Tibial artery (tissue), 4 donors: ENCODE measurements around the gene HNRNPUL1.

Experiments used
- DNase-seq, 2 donors: peaks; one replicate each; pipeline ENCODE4 v3.0.0-alpha.2; 2019
- H3K27ac ChIP-seq, 2 donors: fragments of 200-600 bp; sonication (generic) in 1 of 2; 1 replicate in 1 of 2; 2 replicates in 1 of 2; pipeline ENCODE4 v1.5.1; 2018 to 2019; ENCODE audit warnings: mild to moderate bottlenecking in 1 of 2
- H3K27me3 ChIP-seq, 2 donors: fragments of 200-600 bp; sonication (generic) in 1 of 2; one replicate each; pipeline versions ENCODE4 v1.5.1 to v1.6.0; 2016 to 2019
- H3K36me3 ChIP-seq, 3 donors: fragments of 200-600 bp; sonication (generic) in 2 of 3; one replicate each; pipeline ENCODE4 v1.5.1; 2016 to 2019; ENCODE audit warnings: mild to moderate bottlenecking in 2 of 3
- H3K4me1 ChIP-seq, 4 donors: fragments of 200-600 bp; sonication (generic) in 2 of 4; 1 replicate in 3 of 4; 2 replicates in 1 of 4; pipeline ENCODE4 v1.5.1; 2016 to 2019
- H3K4me3 ChIP-seq, 2 donors: fragments of 200-600 bp; sonication (generic) in 1 of 2; 1 replicate in 1 of 2; 2 replicates in 1 of 2; pipeline ENCODE4 v1.5.1; 2018 to 2019; ENCODE audit warnings: mild to moderate bottlenecking in 2 of 2
- H3K9me3 ChIP-seq, 3 donors: fragments of 200-600 bp; sonication (generic) in 1 of 3; one replicate each; pipeline ENCODE4 v1.5.1; 2016 to 2019
- intact Hi-C: fragments of 100-400 bp; cut with DNase I; formaldehyde crosslinking; loops from one replicate; pipeline ENCODE4 v1.15.0; 2023; ENCODE audit warnings: low total_unique reads
- TF ChIP-seq, protein P1 (sequence below), 2 experiments: fragments of 200-600 bp in 1 of 2; fragments of 450-650 bp in 1 of 2; IDR thresholded peaks; one replicate each; pipeline ENCODE4 v1.5.1; 2017 to 2019; ENCODE audit warnings: antibody characterized with exemption in 2 of 2, mild to moderate bottlenecking in 1 of 2, moderate library complexity in 1 of 2

Gene HNRNPUL1

DNA sequence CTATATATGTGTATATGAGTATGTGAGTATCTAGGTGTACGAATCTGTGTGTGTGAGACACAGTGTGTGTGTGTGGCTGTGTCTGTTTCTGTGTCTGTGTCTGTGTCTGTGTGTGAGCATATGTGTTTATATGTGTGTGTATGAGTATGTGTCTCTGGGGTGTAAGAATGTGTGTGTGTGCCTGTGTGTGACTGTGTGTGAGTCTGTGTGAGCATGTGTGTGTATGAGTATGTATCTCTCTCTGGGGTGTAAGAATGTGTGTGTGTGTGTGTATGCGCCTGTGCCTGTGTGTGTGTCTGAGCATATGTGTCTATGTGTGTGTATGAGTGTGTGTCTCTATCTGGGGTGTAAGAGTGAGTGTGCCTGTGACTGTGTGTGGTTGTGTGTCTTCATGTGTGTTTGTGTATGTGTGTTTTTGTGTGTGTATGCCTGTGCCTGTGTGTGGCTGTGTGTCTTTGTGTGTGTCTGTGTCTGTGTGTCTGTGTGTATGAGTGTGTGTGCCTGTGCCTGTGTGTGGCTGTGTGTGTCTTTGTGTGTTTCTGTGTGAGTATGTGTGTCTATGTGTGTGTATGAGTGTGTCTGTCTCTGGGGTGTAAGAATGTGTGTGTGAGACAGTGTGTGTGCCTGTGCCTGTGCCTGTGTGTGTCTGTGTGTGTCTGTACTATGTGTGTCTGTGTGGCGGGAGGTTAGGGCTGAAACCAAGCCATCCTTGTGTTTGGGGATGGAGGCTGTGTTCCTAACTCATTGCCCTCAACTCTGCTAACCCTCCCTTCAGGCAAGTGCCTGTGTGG lies 33.9 kb upstream of the HNRNPUL1 start:
- TF ChIP-seq, protein P1, sequence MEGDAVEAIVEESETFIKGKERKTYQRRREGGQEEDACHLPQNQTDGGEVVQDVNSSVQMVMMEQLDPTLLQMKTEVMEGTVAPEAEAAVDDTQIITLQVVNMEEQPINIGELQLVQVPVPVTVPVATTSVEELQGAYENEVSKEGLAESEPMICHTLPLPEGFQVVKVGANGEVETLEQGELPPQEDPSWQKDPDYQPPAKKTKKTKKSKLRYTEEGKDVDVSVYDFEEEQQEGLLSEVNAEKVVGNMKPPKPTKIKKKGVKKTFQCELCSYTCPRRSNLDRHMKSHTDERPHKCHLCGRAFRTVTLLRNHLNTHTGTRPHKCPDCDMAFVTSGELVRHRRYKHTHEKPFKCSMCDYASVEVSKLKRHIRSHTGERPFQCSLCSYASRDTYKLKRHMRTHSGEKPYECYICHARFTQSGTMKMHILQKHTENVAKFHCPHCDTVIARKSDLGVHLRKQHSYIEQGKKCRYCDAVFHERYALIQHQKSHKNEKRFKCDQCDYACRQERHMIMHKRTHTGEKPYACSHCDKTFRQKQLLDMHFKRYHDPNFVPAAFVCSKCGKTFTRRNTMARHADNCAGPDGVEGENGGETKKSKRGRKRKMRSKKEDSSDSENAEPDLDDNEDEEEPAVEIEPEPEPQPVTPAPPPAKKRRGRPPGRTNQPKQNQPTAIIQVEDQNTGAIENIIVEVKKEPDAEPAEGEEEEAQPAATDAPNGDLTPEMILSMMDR (IDR thresholded peaks at IDR 0.05) = no peak
- Histone ChIP-seq H3K36me3 (peaks cover 36 to 46% (median 40%) of the 10 kb centered on the region in 3 donors), H3K4me3 (no peak overlapping the region), H3K27me3 (no peaks in the 10 kb centered on the region), H3K27ac (peak overlapping the region; percentile 8 to 33), H3K9me3 (no peaks in the 10 kb centered on the region), H3K4me1 (peaks cover 0 to 32% (median 19%) of the 10 kb centered on the region in 4 donors)
- no peak for DNase-seq
- intact Hi-C loops = no loop called here

DNA sequence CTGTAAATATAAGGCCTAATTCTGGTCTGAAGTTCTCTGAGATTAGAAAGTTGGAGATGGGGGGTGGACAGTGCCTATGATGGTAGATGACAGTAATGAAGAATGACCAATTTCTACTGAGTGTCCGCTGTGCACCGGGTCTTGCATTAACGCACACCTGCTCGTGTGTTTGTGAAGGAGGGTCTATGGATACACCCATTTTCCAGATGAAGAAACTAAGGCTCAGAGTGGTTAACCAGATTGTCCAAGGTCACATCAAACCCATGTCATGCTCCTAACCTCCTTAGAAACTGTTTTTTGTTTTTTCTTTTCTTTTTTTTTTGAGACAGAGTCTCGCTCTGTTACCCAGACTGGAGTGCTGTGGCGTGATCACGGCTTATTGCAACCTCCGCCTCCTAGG lies 31.5 kb upstream of the HNRNPUL1 start:
- intact Hi-C loops = no loop called here
- no peaks in the 10 kb centered on the region for H3K27me3 ChIP-seq
- H3K36me3 ChIP-seq = peaks cover 57 to 70% (median 63%) of the 10 kb centered on the region in 3 donors
- H3K27ac ChIP-seq = no peak overlapping the region
- TF ChIP-seq, protein P1 (IDR thresholded peaks at IDR 0.05) = no peak
- DNase-seq = no peak
- peaks cover 0 to 10% (median 3%) of the 10 kb centered on the region in 4 donors for H3K4me1 ChIP-seq
- H3K4me3 ChIP-seq = no peak overlapping the region
- no peaks in the 10 kb centered on the region for H3K9me3 ChIP-seq

DNA sequence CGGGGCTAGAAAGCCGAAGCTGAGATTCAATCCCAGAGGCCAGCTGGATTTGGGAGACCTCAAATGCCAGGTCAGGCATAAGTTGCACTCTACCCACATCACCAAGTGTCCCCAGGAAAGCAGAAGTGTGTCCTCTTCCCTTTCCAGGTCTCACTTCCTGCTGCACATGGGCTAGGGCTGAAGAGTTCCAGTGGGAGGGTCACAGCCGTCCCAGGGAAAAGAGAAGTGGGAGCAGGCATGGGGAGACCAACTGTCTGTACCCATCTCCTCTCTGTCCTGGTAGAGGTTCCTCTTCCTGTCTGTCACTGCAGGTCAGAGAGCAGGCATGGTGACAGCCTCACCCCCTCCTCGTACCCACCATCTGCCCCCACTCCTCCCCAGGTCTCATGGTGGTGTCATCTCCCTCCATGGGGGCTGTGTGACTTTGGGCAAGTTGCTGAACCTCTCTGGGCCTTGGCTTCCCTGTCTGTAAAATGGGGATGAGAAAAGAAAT lies 30.4 kb upstream of the HNRNPUL1 start:
- H3K4me1 ChIP-seq = peaks cover 0 to 7% (median 3%) of the 10 kb centered on the region in 4 donors
- peaks cover 68 to 81% (median 74%) of the 10 kb centered on the region in 3 donors for H3K36me3 ChIP-seq
- TF ChIP-seq, protein P1 (IDR thresholded peaks at IDR 0.05) = no peak
- intact Hi-C loops = no loop called here
- H3K9me3 ChIP-seq = no peaks in the 10 kb centered on the region
- peak; percentile 66 to 76 for DNase-seq
- H3K4me3 ChIP-seq = no peak overlapping the region
- no peaks in the 10 kb centered on the region for H3K27me3 ChIP-seq
- no peak overlapping the region for H3K27ac ChIP-seq

DNA sequence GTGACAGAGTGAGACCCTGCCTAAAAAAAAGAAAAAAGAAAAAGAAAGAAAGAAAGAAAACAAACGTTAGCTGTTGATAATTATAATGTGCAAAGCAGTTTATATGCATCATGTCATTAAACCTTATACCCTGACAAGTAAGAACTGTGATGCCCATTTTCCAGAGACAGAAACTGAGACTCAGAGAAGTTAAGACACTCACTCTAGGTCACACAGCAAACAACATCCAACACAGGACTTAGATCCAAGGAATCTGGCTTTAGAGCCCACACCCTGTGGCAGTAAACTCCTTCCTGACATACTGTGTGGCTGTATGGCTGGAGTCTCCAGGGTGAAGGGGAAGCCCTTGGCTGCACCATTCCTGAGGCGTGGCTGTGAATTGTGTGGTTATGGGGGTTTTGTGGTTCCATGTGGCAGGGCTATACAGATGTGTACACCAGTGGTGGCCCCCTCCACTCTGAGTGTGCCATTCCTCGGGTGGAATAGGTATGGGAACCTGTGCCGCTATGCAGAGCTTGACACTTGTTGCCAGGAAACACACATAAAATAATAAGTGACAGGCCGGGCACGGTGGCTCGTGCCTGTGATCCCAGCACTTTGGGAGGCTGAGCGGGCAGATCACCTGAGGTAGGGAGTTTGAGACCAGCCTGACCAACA lies 29.5 kb upstream of the HNRNPUL1 start:
- DNase-seq = no peak
- H3K36me3 ChIP-seq = peaks cover 77 to 89% (median 83%) of the 10 kb centered on the region in 3 donors
- H3K4me1 ChIP-seq = peaks cover 0 to 1% (median under 1%) of the 10 kb centered on the region in 4 donors
- no peaks in the 10 kb centered on the region for H3K9me3 ChIP-seq
- H3K4me3 ChIP-seq = no peak overlapping the region
- H3K27me3 ChIP-seq = no peaks in the 10 kb centered on the region
- TF ChIP-seq, protein P1 (IDR thresholded peaks at IDR 0.05) = no peak
- intact Hi-C loops = no loop called here
- no peak overlapping the region for H3K27ac ChIP-seq

DNA sequence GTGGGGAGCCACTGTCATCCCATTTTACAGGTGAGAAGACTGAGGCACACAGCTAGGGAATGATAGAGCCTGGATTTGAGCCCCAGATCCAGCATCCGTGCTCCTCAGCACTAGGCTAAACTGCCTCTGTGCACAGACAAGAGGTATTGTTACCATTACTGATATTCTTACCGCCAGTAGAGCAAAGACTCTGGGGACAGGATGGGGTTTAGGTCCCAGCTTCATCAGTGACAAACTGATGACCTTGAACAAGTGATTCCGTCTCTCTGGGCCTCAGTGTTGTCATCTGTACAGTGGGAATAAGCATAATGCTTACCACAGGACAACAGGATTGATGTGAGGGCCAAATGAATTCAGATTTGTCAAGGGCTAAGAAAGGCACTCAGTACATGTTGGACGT lies 28.7 kb upstream of the HNRNPUL1 start:
- H3K27ac ChIP-seq = no peak overlapping the region
- peaks cover 85 to 98% (median 91%) of the 10 kb centered on the region in 3 donors for H3K36me3 ChIP-seq
- intact Hi-C loops = no loop called here
- DNase-seq = no peak
- H3K4me1 ChIP-seq = no peaks in the 10 kb centered on the region
- H3K4me3 ChIP-seq = no peak overlapping the region
- H3K9me3 ChIP-seq = no peaks in the 10 kb centered on the region
- TF ChIP-seq, protein P1 (IDR thresholded peaks at IDR 0.05) = no peak
- no peaks in the 10 kb centered on the region for H3K27me3 ChIP-seq
